ENCODE measurements around the gene CALHM4.
"Not testable (repeated sequence)": the region's sequence is repeated elsewhere in the genome, so short reads cannot be mapped to it uniquely, and the experiment has no call there.

CALHM4 gene

DNA sequence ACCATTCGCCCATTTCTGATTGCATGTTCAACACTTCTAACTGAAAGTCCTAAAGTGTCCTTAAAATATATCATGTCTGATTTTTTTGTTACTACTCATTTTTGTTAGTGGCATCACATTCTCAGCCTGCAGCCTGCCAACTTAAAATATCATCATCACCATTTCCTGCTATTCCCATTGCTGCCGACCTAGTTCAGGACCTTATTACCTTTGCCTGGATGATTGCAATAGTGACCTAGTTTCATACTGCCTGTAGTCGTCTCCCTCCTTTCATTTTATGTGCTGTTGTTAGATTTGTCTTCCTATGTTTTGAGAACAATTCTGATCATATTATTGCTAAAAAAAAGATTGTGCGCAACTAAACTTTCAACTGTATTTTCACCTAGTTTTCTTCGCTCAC is 23.9 kb downstream of the CALHM4 start:
- no peak for DNase-seq (ENCODE audit: low read depth)

DNA sequence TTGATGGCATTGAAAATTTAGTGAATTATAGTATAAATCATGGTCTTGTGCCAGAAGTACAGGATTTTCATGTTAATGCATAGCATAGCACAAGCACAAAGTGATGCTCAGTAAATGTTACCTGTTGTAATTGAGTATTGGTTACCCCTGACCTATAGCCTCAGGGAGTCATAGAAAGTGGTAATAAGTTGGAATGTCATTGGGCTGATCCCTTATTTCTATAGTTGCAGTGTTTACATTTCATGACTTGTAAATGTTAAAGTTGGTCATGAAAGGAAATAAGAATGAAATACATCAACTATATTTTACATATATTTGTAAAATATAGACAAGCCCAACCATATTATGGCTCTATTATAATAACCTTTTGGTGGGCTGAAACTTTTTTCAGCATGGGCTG is 24.8 kb downstream of the CALHM4 start:
- DNase-seq (ENCODE audit: low read depth) = no peak

- DNase-seq (ENCODE audit: low read depth) = no peak
Observed at GRCh38 chr6:116579143-116579542, 25.6 kb downstream of the CALHM4 start.

DNA sequence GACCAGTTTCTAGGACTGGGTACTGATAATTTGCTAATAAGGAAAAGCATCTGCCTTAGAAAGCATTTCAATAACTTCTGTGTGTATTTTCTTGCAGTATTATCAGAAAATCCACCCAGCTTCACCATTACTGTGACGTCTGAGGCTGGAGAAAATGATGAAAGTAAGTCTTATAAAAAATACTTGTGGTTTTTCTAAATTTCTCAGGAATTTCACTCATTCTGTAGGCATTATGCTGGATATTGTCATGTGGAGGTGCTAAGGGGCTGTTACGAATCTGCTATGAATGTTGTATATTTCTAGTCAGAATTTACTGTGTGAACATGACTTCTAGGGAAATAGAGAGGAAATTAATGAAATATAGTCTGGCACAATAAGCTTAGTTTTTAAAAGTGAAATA is 26.6 kb downstream of the CALHM4 start:
- DNase-seq (ENCODE audit: low read depth) = peak; percentile 62

DNA sequence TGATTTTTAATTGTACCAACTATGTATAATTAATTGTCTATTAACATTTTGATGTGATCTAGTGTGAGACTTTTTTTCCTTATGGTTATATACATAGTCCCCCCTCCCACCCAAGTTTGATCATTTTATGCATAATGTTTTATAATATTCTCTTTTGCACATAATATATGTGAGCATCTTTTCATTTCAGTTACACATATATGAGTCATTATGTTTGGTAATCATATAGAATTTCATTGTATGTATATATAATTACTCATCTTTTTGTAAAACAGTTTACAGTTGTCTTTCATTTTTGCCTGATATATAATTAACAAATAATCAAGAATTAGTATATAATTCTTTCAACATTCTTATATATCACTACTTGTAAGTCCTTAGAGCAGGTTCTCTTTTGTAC is 32.7 kb downstream of the CALHM4 start:
- DNase-seq (ENCODE audit: low read depth) = no peak

DNA sequence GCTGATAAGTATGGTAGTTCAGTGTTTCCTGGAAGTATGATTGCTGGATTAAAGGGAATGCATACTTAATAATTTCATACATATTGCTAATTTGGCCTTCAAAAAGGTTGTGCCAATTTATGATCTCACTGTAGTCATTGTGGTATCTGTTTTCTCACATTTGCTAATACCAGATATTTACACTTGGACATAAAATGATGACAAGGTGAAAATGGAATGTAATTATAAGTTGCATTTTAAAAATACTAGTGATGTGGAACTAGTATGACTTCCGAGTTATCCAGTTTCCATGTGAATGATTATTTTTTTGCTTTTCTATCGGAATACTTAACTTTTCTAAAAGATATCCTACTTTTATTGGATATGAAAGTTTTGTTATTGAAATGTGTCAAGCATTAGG is 33.2 kb downstream of the CALHM4 start:
- no peak for DNase-seq (ENCODE audit: low read depth)

DNA sequence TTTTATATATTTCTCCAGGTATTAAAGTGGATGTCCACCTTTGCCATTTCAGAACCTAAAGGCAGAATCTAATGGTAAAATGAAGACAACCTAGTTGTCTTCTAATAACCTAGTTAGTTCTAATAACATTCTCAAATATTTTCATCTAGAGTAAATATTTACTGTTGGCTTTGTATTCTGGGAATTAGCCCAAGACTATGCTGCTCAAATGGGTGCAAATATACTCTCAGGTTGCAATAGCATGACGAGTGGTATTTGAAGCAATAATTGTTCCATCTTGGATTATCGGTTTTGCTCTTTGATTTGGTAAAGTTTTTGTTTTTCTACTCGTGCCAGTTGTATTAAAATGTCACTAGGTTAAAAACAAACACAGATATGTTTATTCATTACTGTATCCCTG is 41.7 kb downstream of the CALHM4 start:
- DNase-seq (ENCODE audit: low read depth) = no peak

GRCh38 chr6:116596815-116597214 is 43.3 kb downstream of the CALHM4 start:
- no peak for DNase-seq (ENCODE audit: low read depth)

- DNase-seq (ENCODE audit: low read depth) = not testable (repeated sequence)
Observed at GRCh38 chr6:116603916-116604315, 50.4 kb downstream of the CALHM4 start.

DNA sequence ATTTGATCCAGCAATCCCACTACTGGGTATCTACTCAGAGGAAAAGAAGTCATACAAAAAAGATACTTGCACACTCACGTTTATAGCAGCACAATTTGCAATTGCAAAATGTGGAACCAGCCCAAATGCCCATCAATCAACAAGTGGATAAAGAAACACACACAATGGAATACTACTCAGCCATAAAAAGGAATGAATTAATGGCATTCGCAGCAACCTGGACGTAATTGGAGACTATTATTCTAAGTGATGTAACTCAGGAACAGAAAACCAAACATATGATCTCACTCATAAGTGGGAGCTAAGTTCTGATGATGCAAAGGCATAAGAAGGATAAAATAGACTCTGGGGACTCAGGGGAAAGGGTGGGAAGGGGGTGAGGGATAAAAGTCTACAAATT is 51.3 kb downstream of the CALHM4 start:
- not testable (repeated sequence) for DNase-seq (ENCODE audit: low read depth)

DNA sequence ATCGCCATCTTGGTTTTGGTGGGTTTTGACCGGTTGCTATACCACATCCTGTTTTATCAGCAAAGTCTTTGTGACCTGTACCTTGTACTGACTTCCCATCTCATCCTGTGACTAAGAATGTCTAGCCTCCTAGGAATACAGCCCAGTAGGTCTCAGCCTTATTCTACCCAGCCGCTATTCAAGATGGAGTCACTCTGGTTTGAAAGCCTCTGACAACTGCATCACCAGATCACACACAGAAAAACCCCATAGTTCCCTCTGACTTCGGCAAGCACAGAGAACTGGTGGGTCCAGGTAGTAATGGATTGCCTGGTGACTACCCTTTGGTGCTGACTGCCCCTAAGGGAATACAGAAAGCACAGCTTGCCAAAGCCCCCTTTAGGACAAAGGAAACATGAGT is 52.4 kb downstream of the CALHM4 start:
- no peak for DNase-seq (ENCODE audit: low read depth)
